Activated T-helper 17 cell treated with anti-CD3 and anti-CD28 coated beads, Interleukin-2, amount 50 U/mL, for 72 hours (primary cell): ENCODE data around the gene EIF3K. TPM values are rescaled to one million over a fixed set of nuclear protein-coding genes. Genes with fewer than 3 reads are reported as not detected.

ENCODE experiments used
- ATAC-seq: fragments of 150-1000 bp; cut with Tn5 transposase; replicated peaks from 2 replicates; pipeline ENCODE4 v1.10.0; 2021; ENCODE audit warnings: mild to moderate bottlenecking, moderate library complexity
- H3K27ac Mint-ChIP-seq: one replicate; pipeline ENCODE4 v1.8.0; 2022; ENCODE audit warnings: mixed read lengths
- H3K27me3 Mint-ChIP-seq: one replicate; pipeline ENCODE4 v1.8.0; 2022; ENCODE audit warnings: mixed read lengths
- H3K36me3 Mint-ChIP-seq: one replicate; pipeline ENCODE4 v1.8.0; 2022; ENCODE audit warnings: low read depth, mild to moderate bottlenecking, mixed read lengths
- H3K4me1 Mint-ChIP-seq: one replicate; pipeline ENCODE4 v1.8.0; 2022; ENCODE audit warnings: mixed read lengths
- H3K4me3 Mint-ChIP-seq: one replicate; pipeline ENCODE4 v1.8.0; 2022; ENCODE audit warnings: mild to moderate bottlenecking, mixed read lengths
- H3K9me3 Mint-ChIP-seq: one replicate; pipeline ENCODE4 v1.8.0; 2022; ENCODE audit warnings: mixed read lengths
- total RNA-seq, 2 donors: library from RNA; stranded (reverse); gene quantifications; one replicate each; pipeline ENCODE4 v1.2.3, GENCODE V29; 2022

EIF3K gene
- total RNA-seq, 2 donors from 2014 or later, result 172 to 301 TPM

GRCh38 chr19:38650172-38650775 lies 31.3 kb downstream of the EIF3K start:
- ATAC-seq, result peak; percentile 19
- Mint-ChIP-seq H3K27ac (peak overlapping the region; percentile 98), H3K36me3 (peaks cover 63% of the 10 kb centered on the region), H3K9me3 (no peaks in the 10 kb centered on the region), H3K4me3 (peak overlapping the region; percentile 100), H3K4me1 (peaks cover 39% of the 10 kb centered on the region), H3K27me3 (no peaks in the 10 kb centered on the region)

DNA sequence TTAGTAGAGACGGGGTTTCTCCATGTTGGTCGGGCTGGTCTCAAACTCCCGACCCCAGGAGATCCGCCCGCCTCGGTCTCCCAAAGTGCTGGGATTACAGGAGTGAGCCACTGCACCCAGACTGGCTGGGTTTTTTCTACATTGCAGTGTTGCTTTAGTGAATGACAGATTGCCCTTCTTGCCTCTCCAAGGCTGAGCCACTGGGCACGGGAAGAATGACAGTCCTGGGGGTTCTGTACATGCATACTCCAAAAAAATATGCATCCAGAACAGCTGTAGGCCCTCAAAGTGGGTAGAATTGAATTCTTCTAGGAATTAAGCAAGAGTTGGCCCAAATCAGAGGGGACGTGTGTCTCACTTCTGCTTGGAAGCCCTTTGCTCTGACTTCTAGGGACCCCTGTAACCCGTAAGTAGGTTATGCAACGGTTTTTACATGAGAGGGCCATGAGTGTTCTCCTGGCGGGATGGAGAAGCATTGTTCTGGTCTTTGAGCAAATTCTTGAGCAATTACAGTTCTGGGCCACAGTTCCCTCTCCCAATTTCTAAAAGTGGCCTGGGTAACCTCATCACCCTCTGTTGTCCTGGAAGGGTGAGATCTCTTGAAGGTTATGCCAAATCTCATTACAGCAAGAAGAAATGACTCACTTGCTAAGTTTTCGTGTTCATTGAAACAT lies 32.1 kb downstream of the EIF3K start:
- peak overlapping the region; percentile 62 for H3K27ac Mint-ChIP-seq
- no peak for ATAC-seq
- no peaks in the 10 kb centered on the region for H3K27me3 Mint-ChIP-seq
- no peaks in the 10 kb centered on the region for H3K9me3 Mint-ChIP-seq
- H3K4me1 Mint-ChIP-seq, result peaks cover 46% of the 10 kb centered on the region
- peak overlapping the region; percentile 100 for H3K4me3 Mint-ChIP-seq
- H3K36me3 Mint-ChIP-seq, result peaks cover 70% of the 10 kb centered on the region

DNA sequence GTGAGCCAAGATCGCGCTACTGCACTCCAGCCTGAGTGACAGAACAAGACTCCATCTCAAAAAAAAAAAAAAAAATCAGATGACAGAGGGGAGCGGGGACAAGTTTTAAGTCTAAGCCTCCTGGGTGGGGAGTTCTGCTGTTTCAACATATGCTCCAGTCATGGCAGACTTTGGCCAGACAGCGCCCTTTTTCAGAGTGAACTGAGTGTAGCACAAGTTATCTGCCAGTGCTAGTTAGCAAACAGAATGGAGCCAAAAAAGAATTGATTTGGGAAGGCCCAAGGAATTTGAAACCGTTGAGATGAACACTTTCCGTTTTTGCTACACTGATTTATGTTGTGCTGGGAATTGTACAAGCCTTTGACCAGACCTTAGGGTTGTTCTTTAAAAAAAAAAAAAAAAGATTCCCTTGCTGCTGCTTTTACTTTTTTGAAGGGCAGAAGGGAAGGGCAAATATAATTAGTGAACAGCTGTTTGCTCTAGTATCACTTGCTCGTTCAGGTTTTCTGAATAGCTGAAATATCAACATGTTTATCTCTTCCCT lies 34.1 kb downstream of the EIF3K start:
- Mint-ChIP-seq H3K4me3 (peak overlapping the region; percentile 100), H3K27ac (peak overlapping the region; percentile 99), H3K36me3 (peaks cover 89% of the 10 kb centered on the region), H3K9me3 (no peaks in the 10 kb centered on the region), H3K4me1 (peaks cover 62% of the 10 kb centered on the region), H3K27me3 (no peaks in the 10 kb centered on the region)
- no peak for ATAC-seq

GRCh38 chr19:38654628-38655055 lies 35.7 kb downstream of the EIF3K start:
- H3K27ac Mint-ChIP-seq, result peak overlapping the region; percentile 99
- peaks cover 53% of the 10 kb centered on the region for H3K4me1 Mint-ChIP-seq
- no peaks in the 10 kb centered on the region for H3K9me3 Mint-ChIP-seq
- no peaks in the 10 kb centered on the region for H3K27me3 Mint-ChIP-seq
- peak overlapping the region; percentile 86 for H3K4me3 Mint-ChIP-seq
- peaks cover 80% of the 10 kb centered on the region for H3K36me3 Mint-ChIP-seq
- no peak for ATAC-seq

DNA sequence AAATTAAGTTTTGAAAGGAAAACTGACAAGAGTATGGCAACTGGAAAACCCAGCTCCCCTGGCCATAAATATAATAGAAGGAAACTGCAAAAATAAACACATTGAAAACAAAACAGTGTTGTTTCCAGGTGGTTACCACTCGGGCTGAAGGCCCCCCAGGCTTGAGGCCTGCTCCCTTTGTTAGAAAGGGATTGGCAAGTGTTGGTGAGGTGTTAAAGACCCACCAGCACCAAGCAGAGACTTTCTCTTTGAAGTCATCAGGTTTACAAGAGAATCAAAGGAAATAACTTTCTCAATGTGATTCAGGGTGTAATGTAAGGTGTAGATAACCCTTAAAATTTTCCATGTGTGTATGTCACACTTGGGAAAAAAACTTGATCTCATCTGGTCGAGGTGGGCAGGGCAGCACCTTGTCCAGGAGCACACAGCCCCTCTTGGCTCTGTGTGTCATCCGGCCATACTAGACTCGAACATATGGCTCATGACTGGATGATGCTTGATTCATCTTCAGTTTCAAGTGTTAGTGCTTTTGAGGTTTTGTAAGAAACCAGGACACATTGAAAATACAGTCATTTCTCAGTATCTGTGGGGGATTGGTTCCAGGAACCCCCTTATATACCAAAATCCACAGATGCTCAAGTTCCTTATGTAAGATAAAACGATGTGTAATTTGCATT lies 36.3 kb downstream of the EIF3K start:
- H3K27me3 Mint-ChIP-seq, result no peaks in the 10 kb centered on the region
- peak; percentile 81 for ATAC-seq
- peak overlapping the region; percentile 99 for H3K27ac Mint-ChIP-seq
- H3K9me3 Mint-ChIP-seq, result no peaks in the 10 kb centered on the region
- peaks cover 47% of the 10 kb centered on the region for H3K4me1 Mint-ChIP-seq
- peak overlapping the region; percentile 86 for H3K4me3 Mint-ChIP-seq
- peaks cover 80% of the 10 kb centered on the region for H3K36me3 Mint-ChIP-seq

- peaks cover 88% of the 10 kb centered on the region for H3K36me3 Mint-ChIP-seq
- H3K27me3 Mint-ChIP-seq, result no peaks in the 10 kb centered on the region
- peak overlapping the region; percentile 86 for H3K4me3 Mint-ChIP-seq
- peak; percentile 49 for ATAC-seq
- peak overlapping the region; percentile 99 for H3K27ac Mint-ChIP-seq
- no peaks in the 10 kb centered on the region for H3K9me3 Mint-ChIP-seq
- peaks cover 52% of the 10 kb centered on the region for H3K4me1 Mint-ChIP-seq
Measured at GRCh38 chr19:38656171-38656981, 37.4 kb downstream of the EIF3K start.

DNA sequence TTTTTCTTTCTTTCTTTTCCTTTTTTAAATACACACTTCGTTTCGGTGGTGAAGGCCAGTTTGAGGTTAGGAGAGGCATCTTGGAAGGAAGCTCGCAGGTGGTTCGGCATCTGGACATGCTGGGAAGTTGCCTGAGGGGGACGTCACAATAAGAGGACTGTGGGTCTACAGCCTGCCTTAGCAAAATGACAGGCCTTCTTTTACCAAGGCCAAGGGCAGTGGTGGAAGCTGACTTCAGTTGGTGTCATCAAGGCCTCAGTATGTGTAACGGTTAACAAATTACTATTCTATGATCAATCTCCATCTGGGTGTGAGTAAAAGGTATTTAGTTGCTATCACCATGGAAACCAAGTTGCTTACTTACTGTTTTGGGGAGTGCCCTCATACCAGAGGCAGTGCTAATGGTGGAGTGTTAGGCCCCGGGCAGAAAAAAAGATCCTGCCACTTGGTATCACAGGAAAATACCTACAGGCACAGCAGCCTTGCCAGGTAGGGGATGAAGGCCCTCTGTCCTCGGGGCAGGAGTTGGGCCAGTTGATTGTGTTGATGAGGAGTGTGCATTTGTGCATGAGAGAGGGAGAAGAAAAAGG lies 38.7 kb downstream of the EIF3K start:
- ATAC-seq, result peak; percentile 61
- Mint-ChIP-seq H3K27ac (peak overlapping the region; percentile 99), H3K36me3 (peaks cover 85% of the 10 kb centered on the region), H3K27me3 (no peaks in the 10 kb centered on the region), H3K9me3 (no peaks in the 10 kb centered on the region), H3K4me3 (peak overlapping the region; percentile 86), H3K4me1 (peaks cover 52% of the 10 kb centered on the region)

GRCh38 chr19:38658462-38659306 lies 39.7 kb downstream of the EIF3K start:
- peak overlapping the region; percentile 99 for H3K27ac Mint-ChIP-seq
- H3K36me3 Mint-ChIP-seq, result peaks cover 82% of the 10 kb centered on the region
- H3K9me3 Mint-ChIP-seq, result no peaks in the 10 kb centered on the region
- no peak for ATAC-seq
- H3K27me3 Mint-ChIP-seq, result no peaks in the 10 kb centered on the region
- peak overlapping the region; percentile 86 for H3K4me3 Mint-ChIP-seq
- H3K4me1 Mint-ChIP-seq, result peaks cover 46% of the 10 kb centered on the region

DNA sequence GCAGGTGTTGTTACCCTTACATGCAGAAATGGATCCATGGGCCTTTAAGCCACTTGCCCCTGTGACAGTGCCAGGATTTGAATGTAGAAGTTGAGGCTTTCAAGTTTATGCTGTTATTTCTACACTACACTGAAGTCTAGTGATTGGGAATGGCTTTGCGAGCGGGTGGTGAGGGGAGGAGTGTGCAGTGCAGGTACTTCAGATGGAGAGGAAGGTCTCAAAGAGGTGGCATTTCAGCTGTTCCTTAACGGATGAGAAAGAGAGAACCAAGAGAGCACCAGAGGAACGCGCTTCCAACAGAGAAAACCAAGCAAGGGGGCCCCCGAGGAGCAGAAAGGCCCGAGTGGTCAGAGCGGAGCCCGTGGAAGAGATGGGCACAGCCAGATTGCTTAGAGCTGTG lies 41.7 kb downstream of the EIF3K start:
- H3K36me3 Mint-ChIP-seq, result peaks cover 70% of the 10 kb centered on the region
- ATAC-seq, result no peak
- H3K9me3 Mint-ChIP-seq, result no peaks in the 10 kb centered on the region
- H3K4me3 Mint-ChIP-seq, result no peak overlapping the region
- H3K27ac Mint-ChIP-seq, result peak overlapping the region; percentile 20
- peaks cover 38% of the 10 kb centered on the region for H3K4me1 Mint-ChIP-seq
- H3K27me3 Mint-ChIP-seq, result no peaks in the 10 kb centered on the region

- Mint-ChIP-seq H3K27ac (peak overlapping the region; percentile 20), H3K9me3 (no peaks in the 10 kb centered on the region), H3K36me3 (peaks cover 66% of the 10 kb centered on the region), H3K4me1 (peaks cover 37% of the 10 kb centered on the region), H3K27me3 (no peaks in the 10 kb centered on the region), H3K4me3 (no peak overlapping the region)
- no peak for ATAC-seq
Measured at GRCh38 chr19:38661136-38661535, 42.1 kb downstream of the EIF3K start.

- Mint-ChIP-seq H3K27ac (peak overlapping the region; percentile 46), H3K4me3 (peak overlapping the region; percentile 11), H3K27me3 (no peaks in the 10 kb centered on the region), H3K4me1 (peaks cover 39% of the 10 kb centered on the region), H3K9me3 (no peaks in the 10 kb centered on the region), H3K36me3 (peaks cover 62% of the 10 kb centered on the region)
- ATAC-seq, result no peak
Measured at GRCh38 chr19:38661996-38662395, 43.0 kb downstream of the EIF3K start.

GRCh38 chr19:38662537-38663155 lies 43.7 kb downstream of the EIF3K start:
- no peaks in the 10 kb centered on the region for H3K27me3 Mint-ChIP-seq
- peaks cover 38% of the 10 kb centered on the region for H3K4me1 Mint-ChIP-seq
- H3K36me3 Mint-ChIP-seq, result peaks cover 61% of the 10 kb centered on the region
- H3K9me3 Mint-ChIP-seq, result no peaks in the 10 kb centered on the region
- H3K4me3 Mint-ChIP-seq, result peak overlapping the region; percentile 11
- peak overlapping the region; percentile 67 for H3K27ac Mint-ChIP-seq
- no peak for ATAC-seq
